PC-9 (cell line): ENCODE results near the gene E4F1. TPM values are rescaled to one million over a fixed set of nuclear protein-coding genes. Genes with fewer than 3 reads are reported as not detected.

Experiments
- BruUV-seq: library from RNA; stranded (reverse); fragments of 400-500 nt; replicated peaks from 2 replicates; lab custom pipeline; 2021; lab: Mats Ljungman, UMichigan
- CTCF ChIA-PET: fragments of 300-600 bp; sonication (Branson Sonifier 250); formaldehyde crosslinking; loops from one replicate; lab custom pipeline; 2022; ENCODE audit warnings: antibody characterized with exemption; lab: Charles Lee
- POLR2A ChIA-PET: fragments of 300-600 bp; sonication (Branson Sonifier 250); formaldehyde crosslinking; loops from one replicate; lab custom pipeline; 2022; ENCODE audit warnings: antibody characterized with exemption; ENCODE audit not compliant: unreplicated experiment; lab: Charles Lee
- DNase-seq, 2 experiments: peaks; one replicate each; pipeline versions ENCODE4 v3.0.0 to v3.0.0-alpha.2; 2015 to 2022; ENCODE audit warnings: mixed read lengths in 1 of 2
- H2AFZ ChIP-seq: fragments of 200-600 bp; sonication (generic); 2 replicates; pipeline ENCODE4 v1.8.1; 2017; ENCODE audit warnings: antibody characterized with exemption
- H3F3A ChIP-seq: fragments of 200-600 bp; sonication (generic); 2 replicates; pipeline ENCODE4 v1.8.1; 2017; ENCODE audit warnings: antibody characterized with exemption, mild to moderate bottlenecking, low read depth; ENCODE audit not compliant: insufficient read depth
- H3K27ac ChIP-seq: fragments of 200-600 bp; sonication (generic); 2 replicates; pipeline ENCODE4 v1.6.1; 2016; ENCODE audit warnings: mixed run types
- H3K27me3 ChIP-seq: fragments of 200-600 bp; sonication (generic); 2 replicates; pipeline ENCODE4 v1.6.1; 2016; ENCODE audit warnings: low read depth, mixed run types; ENCODE audit not compliant: insufficient read depth
- H3K36me3 ChIP-seq: fragments of 200-600 bp; sonication (generic); 2 replicates; pipeline ENCODE4 v1.6.1; 2016; ENCODE audit warnings: low read depth, mixed run types
- H3K4me1 ChIP-seq: fragments of 200-600 bp; sonication (generic); replicated peaks from 2 replicates; pipeline ENCODE4 v1.6.1; 2016; ENCODE audit warnings: mixed run types; ENCODE audit not compliant: insufficient read depth
- H3K4me2 ChIP-seq: fragments of 200-600 bp; sonication (generic); 2 replicates; pipeline ENCODE4 v1.6.1; 2017; ENCODE audit warnings: mixed run types
- H3K4me3 ChIP-seq: fragments of 200-600 bp; sonication (generic); 2 replicates; pipeline ENCODE4 v1.6.1; 2016; ENCODE audit warnings: mixed run types
- H3K79me2 ChIP-seq: fragments of 200-600 bp; sonication (generic); 2 replicates; pipeline ENCODE4 v1.6.1; 2017; ENCODE audit warnings: low read depth, mixed run types
- H3K9me2 ChIP-seq: fragments of 200-600 bp; sonication (generic); 2 replicates; pipeline ENCODE4 v1.8.1; 2017; ENCODE audit warnings: mild to moderate bottlenecking; ENCODE audit not compliant: insufficient read depth
- H3K9me3 ChIP-seq: fragments of 200-600 bp; sonication (generic); 2 replicates; pipeline ENCODE4 v1.8.1; 2016; ENCODE audit warnings: low read depth; ENCODE audit not compliant: insufficient read depth
- H4K20me1 ChIP-seq: fragments of 200-600 bp; sonication (generic); 2 replicates; pipeline ENCODE4 v1.8.1; 2017; ENCODE audit not compliant: insufficient read depth
- EZH2 ChIP-seq: fragments of 200-600 bp; sonication (generic); IDR thresholded peaks from 2 replicates; pipeline ENCODE4 v1.8.0; 2017; ENCODE audit warnings: antibody characterized with exemption, low read depth
- intact Hi-C: fragments of 100-400 bp; cut with micrococcal nuclease; formaldehyde crosslinking; loops from one replicate; pipeline ENCODE4 v1.10.0; 2022; ENCODE audit not compliant: unreplicated experiment
- total RNA-seq: library from RNA; stranded (reverse); gene quantifications from 2 replicates; pipeline ENCODE4 v1.2.3, GENCODE V29; 2021
- TF ChIP-seq, protein P1 (sequence below): fragments of 200-600 bp; sonication (generic); conservative IDR thresholded peaks from 2 replicates; pipeline ENCODE4 v1.6.1; 2017; ENCODE audit warnings: mixed run types, antibody characterized with exemption, mild to moderate bottlenecking, moderate library complexity

The E4F1 gene
- total RNA-seq, 1 experiment from 2014 or later, result 38.8 TPM

DNA sequence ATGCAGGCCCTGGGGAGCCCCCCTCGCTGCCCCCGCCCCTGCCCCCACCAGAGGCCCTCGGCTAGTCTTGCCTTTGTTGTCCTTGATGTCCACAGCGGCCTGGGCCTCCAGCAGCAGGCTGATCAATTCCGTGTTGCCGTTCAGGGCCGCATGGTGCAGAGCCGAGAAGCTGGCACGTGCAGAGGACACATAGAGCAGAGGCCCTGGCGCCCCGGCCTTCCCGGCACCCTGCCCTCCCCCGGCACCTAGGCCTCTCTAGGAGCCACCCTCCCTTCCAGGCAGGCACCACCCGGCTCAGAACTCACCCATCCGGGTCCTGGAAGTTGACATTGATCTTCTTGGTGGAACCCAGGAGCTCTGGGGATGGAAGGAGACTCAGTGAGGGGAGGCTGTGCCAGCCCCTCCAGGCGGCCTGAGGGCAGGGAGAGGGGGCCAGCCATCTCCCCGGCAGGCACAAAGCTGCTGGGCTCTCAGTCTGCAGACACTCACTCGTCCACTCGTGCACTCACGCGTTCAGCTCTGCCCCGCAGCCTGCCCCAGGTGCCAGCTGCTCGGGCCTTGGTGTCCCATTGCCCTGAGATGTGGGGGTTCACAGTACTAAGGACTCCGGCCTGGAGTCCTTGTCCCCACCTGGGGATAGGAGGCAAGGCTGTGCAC is 33.3 kb upstream of the E4F1 start:
- intact Hi-C loops, result no loop called here
- POLR2A ChIA-PET, result no interaction called here
- H3K4me2 ChIP-seq, result no peak overlapping the region

DNA sequence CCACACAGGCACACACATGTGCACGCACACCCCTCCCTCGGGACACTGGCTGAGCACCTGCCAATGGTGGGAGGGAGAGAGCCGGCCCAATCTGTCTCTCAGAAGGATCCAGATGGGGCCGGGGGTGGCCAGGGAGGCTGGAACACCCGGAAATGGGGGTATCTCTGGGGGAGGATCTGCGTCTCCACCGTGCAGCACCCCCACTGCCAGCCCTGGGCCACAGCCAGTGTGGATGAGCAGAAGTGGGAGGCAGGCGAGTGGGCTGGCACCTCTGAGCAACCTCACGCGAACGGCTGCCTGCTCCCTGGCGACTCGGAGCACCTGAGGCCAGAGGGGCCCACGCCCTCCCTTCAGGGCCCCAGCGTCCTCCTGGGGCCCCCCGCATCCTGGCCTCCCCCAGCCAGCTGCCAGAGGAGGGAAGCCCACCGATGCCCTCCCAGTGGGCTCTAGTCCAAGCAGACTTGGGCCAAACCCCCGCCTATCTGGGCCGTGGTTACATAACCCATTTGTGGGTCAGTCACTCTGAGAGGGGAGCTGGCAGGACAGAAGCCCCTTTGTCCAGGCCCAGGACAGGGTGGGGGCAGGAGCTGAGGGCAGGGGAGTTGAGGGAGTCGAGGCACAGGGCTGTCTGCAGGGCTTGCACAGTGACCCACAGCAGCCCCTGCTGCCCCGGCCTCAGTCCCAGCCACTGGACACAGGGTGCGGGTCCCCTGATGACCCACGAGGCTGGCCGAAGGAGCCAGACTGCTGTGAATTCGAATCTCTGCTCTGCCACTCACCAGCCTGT is 32.5 kb upstream of the E4F1 start:
- CTCF ChIA-PET, result no interaction called here
- Histone ChIP-seq H3K9me2 (no peaks in the 10 kb centered on the region), H4K20me1 (no peaks in the 10 kb centered on the region), H3K4me2 (no peak overlapping the region), H3K36me3 (no peaks in the 10 kb centered on the region), H3K9me3 (no peaks in the 10 kb centered on the region), H3K4me1 (no peaks in the 10 kb centered on the region), H3K27ac (no peak overlapping the region), H3K27me3 (peaks cover 9% of the 10 kb centered on the region), H3F3A (no peaks in the 10 kb centered on the region), H3K4me3 (no peak overlapping the region), H2AFZ (no peak overlapping the region), H3K79me2 (no peaks in the 10 kb centered on the region)
- no peak for DNase-seq
- BruUV-seq, result no TSS peak
- no peak for TF ChIP-seq EZH2
- TF ChIP-seq, protein P1, sequence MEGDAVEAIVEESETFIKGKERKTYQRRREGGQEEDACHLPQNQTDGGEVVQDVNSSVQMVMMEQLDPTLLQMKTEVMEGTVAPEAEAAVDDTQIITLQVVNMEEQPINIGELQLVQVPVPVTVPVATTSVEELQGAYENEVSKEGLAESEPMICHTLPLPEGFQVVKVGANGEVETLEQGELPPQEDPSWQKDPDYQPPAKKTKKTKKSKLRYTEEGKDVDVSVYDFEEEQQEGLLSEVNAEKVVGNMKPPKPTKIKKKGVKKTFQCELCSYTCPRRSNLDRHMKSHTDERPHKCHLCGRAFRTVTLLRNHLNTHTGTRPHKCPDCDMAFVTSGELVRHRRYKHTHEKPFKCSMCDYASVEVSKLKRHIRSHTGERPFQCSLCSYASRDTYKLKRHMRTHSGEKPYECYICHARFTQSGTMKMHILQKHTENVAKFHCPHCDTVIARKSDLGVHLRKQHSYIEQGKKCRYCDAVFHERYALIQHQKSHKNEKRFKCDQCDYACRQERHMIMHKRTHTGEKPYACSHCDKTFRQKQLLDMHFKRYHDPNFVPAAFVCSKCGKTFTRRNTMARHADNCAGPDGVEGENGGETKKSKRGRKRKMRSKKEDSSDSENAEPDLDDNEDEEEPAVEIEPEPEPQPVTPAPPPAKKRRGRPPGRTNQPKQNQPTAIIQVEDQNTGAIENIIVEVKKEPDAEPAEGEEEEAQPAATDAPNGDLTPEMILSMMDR, result no peak
- intact Hi-C loops, result no loop called here
- POLR2A ChIA-PET, result no interaction called here

More for the DNA sequence above, 33.3 kb upstream of the E4F1 start:
- Histone ChIP-seq H2AFZ (no peak overlapping the region), H3K27me3 (peaks cover 2% of the 10 kb centered on the region), H3K4me3 (no peak overlapping the region), H3F3A (no peaks in the 10 kb centered on the region), H4K20me1 (no peaks in the 10 kb centered on the region), H3K79me2 (no peaks in the 10 kb centered on the region), H3K9me3 (no peaks in the 10 kb centered on the region), H3K9me2 (no peaks in the 10 kb centered on the region), H3K4me1 (no peaks in the 10 kb centered on the region), H3K36me3 (no peaks in the 10 kb centered on the region), H3K27ac (no peak overlapping the region)
- CTCF ChIA-PET, result no interaction called here
- BruUV-seq, result no TSS peak
- TF ChIP-seq, protein P1, result no peak
- no peak for TF ChIP-seq EZH2
- DNase-seq, result no peak

DNA sequence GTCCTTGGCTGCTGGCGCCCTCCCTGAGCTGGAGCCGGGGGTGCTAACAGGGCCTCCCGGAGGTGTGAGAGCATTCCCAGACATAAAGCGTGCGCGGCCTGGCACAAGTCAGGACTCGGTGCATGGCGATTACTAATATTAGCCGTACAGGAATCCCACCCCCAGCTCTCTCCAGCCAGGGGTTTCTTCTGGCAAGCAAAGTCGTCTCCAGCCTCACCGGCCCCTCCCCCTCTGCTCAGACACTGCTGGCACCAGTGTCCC is 32.0 kb upstream of the E4F1 start:
- H3K36me3 ChIP-seq, result no peaks in the 10 kb centered on the region
- ChIA-PET CTCF (no interaction called here), POLR2A (interaction anchor here (0.6 kb wide), 1 partner anchor 137 kb away, joined by 3 read pairs; no protein-coding TSS in a partner anchor)
- no peaks in the 10 kb centered on the region for H3K79me2 ChIP-seq
- no peaks in the 10 kb centered on the region for H4K20me1 ChIP-seq
- H3K4me2 ChIP-seq, result no peak overlapping the region
- no peak for DNase-seq
- no peak overlapping the region for H3K27ac ChIP-seq
- H3K27me3 ChIP-seq, result peaks cover 11% of the 10 kb centered on the region
- BruUV-seq, result no TSS peak
- intact Hi-C loops, result no loop called here
- H3K4me1 ChIP-seq, result no peaks in the 10 kb centered on the region
- no peaks in the 10 kb centered on the region for H3K9me3 ChIP-seq
- no peaks in the 10 kb centered on the region for H3F3A ChIP-seq
- no peak overlapping the region for H3K4me3 ChIP-seq
- H2AFZ ChIP-seq, result no peak overlapping the region
- TF ChIP-seq EZH2, result no peak
- TF ChIP-seq, protein P1, result no peak
- no peaks in the 10 kb centered on the region for H3K9me2 ChIP-seq
